A549 (cell line): Measurements from ENCODE around the gene YIPF5.

Source experiments
- CBX8 ChIP-seq: fragments of 200-600 bp; sonication (generic); IDR thresholded peaks from 2 replicates; pipeline ENCODE4 v1.6.1; 2016
- CEBPB ChIP-seq, 2 experiments: fragments of >200 bp in 1 of 2; sonication (Bioruptor Twin) in 1 of 2; formaldehyde crosslinking in 1 of 2; IDR thresholded peaks; 2 replicates each; pipeline ENCODE4 v1.6.1; 2012 to 2016
- JUN ChIP-seq, 2 experiments: fragments of >200 bp; sonication (Bioruptor Twin); formaldehyde crosslinking; IDR thresholded peaks; 2 replicates in 1 of 2; 3 replicates in 1 of 2; pipeline ENCODE4 v1.6.1; 2016 to 2017
- JUNB ChIP-seq: fragments of >200 bp; sonication (Bioruptor Twin); formaldehyde crosslinking; IDR thresholded peaks from 2 replicates; pipeline ENCODE4 v1.6.1; 2016
- MAFK ChIP-seq: fragments of 450-650 bp; IDR thresholded peaks from 2 replicates; pipeline ENCODE4 v1.6.1; 2014; ENCODE audit not compliant: partially characterized antibody
- MAZ ChIP-seq: fragments of 150-350 bp; IDR thresholded peaks from 2 replicates; pipeline ENCODE4 v1.6.1; 2014; ENCODE audit warnings: antibody characterized with exemption, low read depth, low read length, borderline replicate concordance
- POLR2A ChIP-seq: IDR thresholded peaks from 2 replicates; pipeline ENCODE4 v1.6.1; 2012; ENCODE audit warnings: mild to moderate bottlenecking, low read length
- RFX5 ChIP-seq: fragments of 450-650 bp; IDR thresholded peaks from 2 replicates; pipeline ENCODE4 v1.7.1; 2014; ENCODE audit warnings: antibody characterized with exemption, mild to moderate bottlenecking, moderate library complexity
- SMC3 ChIP-seq: fragments of >200 bp; sonication (Bioruptor Twin); formaldehyde crosslinking; IDR thresholded peaks from 3 replicates; pipeline ENCODE4 v1.6.1; 2018; ENCODE audit warnings: inconsistent platforms
- TF ChIP-seq, protein P1 (sequence below): fragments of >200 bp; sonication (Bioruptor Twin); formaldehyde crosslinking; IDR thresholded peaks from 3 replicates; pipeline ENCODE4 v1.5.1; 2016
- TF ChIP-seq, protein P2 (sequence below): IDR thresholded peaks from 2 replicates; pipeline ENCODE4 v1.6.1; 2012
- TF ChIP-seq, protein P3 (sequence below): fragments of 200-600 bp; sonication (generic); IDR thresholded peaks from 2 replicates; pipeline ENCODE4 v1.6.1; 2016; ENCODE audit warnings: antibody characterized with exemption, mild to moderate bottlenecking, moderate library complexity
- TF ChIP-seq, protein P4 (sequence below): fragments of 450-650 bp; IDR thresholded peaks from 2 replicates; pipeline ENCODE4 v1.6.1; 2014; ENCODE audit warnings: antibody characterized with exemption

DNA sequence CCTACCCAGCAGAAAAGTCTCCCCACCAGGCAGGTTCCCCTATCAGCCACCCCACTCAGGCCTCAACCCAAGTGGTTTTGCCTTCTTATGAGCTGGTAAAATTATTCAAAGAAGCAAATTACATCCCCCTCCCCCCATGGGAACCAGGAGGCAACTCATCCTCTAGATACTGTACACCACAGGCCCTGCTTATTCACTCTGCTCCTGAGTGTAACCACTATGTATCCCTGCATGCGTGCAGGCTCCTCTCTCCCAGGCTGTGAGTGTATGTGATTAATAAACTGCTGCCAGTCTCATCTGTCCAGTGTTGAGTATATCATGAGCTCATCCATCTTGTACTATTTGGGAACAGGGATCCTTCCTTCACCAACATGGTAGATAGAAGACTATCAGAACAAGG is 8.8 kb upstream of the YIPF5 start:
- TF ChIP-seq, protein P1, sequence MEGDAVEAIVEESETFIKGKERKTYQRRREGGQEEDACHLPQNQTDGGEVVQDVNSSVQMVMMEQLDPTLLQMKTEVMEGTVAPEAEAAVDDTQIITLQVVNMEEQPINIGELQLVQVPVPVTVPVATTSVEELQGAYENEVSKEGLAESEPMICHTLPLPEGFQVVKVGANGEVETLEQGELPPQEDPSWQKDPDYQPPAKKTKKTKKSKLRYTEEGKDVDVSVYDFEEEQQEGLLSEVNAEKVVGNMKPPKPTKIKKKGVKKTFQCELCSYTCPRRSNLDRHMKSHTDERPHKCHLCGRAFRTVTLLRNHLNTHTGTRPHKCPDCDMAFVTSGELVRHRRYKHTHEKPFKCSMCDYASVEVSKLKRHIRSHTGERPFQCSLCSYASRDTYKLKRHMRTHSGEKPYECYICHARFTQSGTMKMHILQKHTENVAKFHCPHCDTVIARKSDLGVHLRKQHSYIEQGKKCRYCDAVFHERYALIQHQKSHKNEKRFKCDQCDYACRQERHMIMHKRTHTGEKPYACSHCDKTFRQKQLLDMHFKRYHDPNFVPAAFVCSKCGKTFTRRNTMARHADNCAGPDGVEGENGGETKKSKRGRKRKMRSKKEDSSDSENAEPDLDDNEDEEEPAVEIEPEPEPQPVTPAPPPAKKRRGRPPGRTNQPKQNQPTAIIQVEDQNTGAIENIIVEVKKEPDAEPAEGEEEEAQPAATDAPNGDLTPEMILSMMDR = no peak
- TF ChIP-seq POLR2A (no peak), MAZ (no peak), SMC3 (no peak), RFX5 (no peak), MAFK (no peak), CEBPB (IDR thresholded peaks at IDR 0.05) (no peak), CBX8 (no peak), JUN (IDR thresholded peaks at IDR 0.05) (no peak), JUNB (no peak)
- TF ChIP-seq, protein P2, sequence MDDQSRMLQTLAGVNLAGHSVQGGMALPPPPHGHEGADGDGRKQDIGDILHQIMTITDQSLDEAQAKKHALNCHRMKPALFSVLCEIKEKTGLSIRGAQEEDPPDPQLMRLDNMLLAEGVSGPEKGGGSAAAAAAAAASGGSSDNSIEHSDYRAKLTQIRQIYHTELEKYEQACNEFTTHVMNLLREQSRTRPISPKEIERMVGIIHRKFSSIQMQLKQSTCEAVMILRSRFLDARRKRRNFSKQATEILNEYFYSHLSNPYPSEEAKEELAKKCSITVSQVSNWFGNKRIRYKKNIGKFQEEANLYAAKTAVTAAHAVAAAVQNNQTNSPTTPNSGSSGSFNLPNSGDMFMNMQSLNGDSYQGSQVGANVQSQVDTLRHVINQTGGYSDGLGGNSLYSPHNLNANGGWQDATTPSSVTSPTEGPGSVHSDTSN = no peak
- TF ChIP-seq, protein P3, sequence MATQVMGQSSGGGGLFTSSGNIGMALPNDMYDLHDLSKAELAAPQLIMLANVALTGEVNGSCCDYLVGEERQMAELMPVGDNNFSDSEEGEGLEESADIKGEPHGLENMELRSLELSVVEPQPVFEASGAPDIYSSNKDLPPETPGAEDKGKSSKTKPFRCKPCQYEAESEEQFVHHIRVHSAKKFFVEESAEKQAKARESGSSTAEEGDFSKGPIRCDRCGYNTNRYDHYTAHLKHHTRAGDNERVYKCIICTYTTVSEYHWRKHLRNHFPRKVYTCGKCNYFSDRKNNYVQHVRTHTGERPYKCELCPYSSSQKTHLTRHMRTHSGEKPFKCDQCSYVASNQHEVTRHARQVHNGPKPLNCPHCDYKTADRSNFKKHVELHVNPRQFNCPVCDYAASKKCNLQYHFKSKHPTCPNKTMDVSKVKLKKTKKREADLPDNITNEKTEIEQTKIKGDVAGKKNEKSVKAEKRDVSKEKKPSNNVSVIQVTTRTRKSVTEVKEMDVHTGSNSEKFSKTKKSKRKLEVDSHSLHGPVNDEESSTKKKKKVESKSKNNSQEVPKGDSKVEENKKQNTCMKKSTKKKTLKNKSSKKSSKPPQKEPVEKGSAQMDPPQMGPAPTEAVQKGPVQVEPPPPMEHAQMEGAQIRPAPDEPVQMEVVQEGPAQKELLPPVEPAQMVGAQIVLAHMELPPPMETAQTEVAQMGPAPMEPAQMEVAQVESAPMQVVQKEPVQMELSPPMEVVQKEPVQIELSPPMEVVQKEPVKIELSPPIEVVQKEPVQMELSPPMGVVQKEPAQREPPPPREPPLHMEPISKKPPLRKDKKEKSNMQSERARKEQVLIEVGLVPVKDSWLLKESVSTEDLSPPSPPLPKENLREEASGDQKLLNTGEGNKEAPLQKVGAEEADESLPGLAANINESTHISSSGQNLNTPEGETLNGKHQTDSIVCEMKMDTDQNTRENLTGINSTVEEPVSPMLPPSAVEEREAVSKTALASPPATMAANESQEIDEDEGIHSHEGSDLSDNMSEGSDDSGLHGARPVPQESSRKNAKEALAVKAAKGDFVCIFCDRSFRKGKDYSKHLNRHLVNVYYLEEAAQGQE = no peak
- TF ChIP-seq, protein P4, sequence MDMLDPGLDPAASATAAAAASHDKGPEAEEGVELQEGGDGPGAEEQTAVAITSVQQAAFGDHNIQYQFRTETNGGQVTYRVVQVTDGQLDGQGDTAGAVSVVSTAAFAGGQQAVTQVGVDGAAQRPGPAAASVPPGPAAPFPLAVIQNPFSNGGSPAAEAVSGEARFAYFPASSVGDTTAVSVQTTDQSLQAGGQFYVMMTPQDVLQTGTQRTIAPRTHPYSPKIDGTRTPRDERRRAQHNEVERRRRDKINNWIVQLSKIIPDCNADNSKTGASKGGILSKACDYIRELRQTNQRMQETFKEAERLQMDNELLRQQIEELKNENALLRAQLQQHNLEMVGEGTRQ = no peak
